Daoy (cell line): Measurements from ENCODE around the gene ANKRD42. TPM values are rescaled to one million over a fixed set of nuclear protein-coding genes. Genes with fewer than 3 reads are reported as not detected.

Source experiments
- DNase-seq: peaks from one replicate; pipeline ENCODE4 v3.0.0-alpha.2; 2015; ENCODE audit warnings: low read depth
- total RNA-seq: library from RNA; depleted of rRNA; stranded (reverse); fragments of >200 nt; shearing (Covaris generic); gene quantifications from 2 replicates; pipeline ENCODE4 v1.2.3, GENCODE V29; 2014; rRNA removed

The ANKRD42 gene
- total RNA-seq, 1 experiment from 2014 or later = 7.1 TPM

- DNase-seq = no peak
Measured at GRCh38 chr11:83287631-83288030, 94.1 kb downstream of the ANKRD42 start.

- peak; percentile 60 for DNase-seq
Measured at GRCh38 chr11:83292709-83293456, 99.4 kb downstream of the ANKRD42 start.

GRCh38 chr11:83293457-83293774 is 99.9 kb downstream of the ANKRD42 start:
- DNase-seq = no peak

DNA sequence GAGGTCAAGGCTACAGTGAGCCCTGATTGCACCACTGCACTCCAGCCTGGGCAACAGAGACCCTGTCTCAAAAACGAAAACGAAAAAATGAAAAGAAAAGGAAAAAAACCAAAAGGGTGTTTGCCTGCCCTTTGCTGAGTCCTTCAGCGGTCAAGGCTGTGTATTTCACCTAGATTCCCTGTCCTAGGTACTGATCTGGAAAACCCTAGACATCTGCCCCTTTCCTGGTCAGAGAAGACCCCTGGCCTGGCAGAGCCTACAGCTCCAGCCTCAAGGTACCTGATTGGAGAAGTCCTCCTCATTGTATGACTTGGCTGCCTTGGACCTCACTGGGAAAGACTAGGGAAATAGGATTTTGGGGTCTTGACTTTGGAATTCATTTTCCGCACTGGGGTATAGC is 100.7 kb downstream of the ANKRD42 start:
- DNase-seq = no peak

Other genes with a start within 250 kb of the ANKRD42 start
- 10.3 and 11.9 TPM in 2 replicates for gene RAB30, start 121.8 kb upstream of the ANKRD42 start, total RNA-seq
- gene PCF11, start 36.6 kb upstream of the ANKRD42 start, total RNA-seq = 33.0 and 35.3 TPM in 2 replicates
- gene CCDC90B, start 92.7 kb downstream of the ANKRD42 start, total RNA-seq = 52.5 and 61.8 TPM in 2 replicates